BLaER1 (cell line): ENCODE data around the gene LEKR1.
A peak's percentile ranks its signal among the peaks of the same experiment; 100 is the strongest.

Experiments
- H3K27ac ChIP-seq: shearing (Covaris generic); formaldehyde crosslinking; 2 replicates; pipeline ENCODE4 v1.8.1; 2022
- H3K27me3 ChIP-seq: shearing (Covaris generic); formaldehyde crosslinking; 2 replicates; pipeline ENCODE4 v1.8.1; 2022
- H3K36me3 ChIP-seq: shearing (Covaris generic); formaldehyde crosslinking; 2 replicates; pipeline ENCODE4 v1.8.1; 2022
- H3K4me1 ChIP-seq: shearing (Covaris generic); formaldehyde crosslinking; 2 replicates; pipeline ENCODE4 v1.8.1; 2022
- H3K4me2 ChIP-seq: shearing (Covaris generic); formaldehyde crosslinking; 2 replicates; pipeline ENCODE4 v1.8.1; 2022
- H3K4me3 ChIP-seq: shearing (Covaris generic); formaldehyde crosslinking; 2 replicates; pipeline ENCODE4 v1.8.1; 2022
- H3K9ac ChIP-seq: shearing (Covaris generic); formaldehyde crosslinking; 2 replicates; pipeline ENCODE4 v1.8.1; 2022
- H3K9me3 ChIP-seq: shearing (Covaris generic); formaldehyde crosslinking; 2 replicates; pipeline ENCODE4 v1.8.1; 2022
- H4K20me1 ChIP-seq: shearing (Covaris generic); formaldehyde crosslinking; 2 replicates; pipeline ENCODE4 v1.8.1; 2022
- Cebpa-rat ChIP-seq: shearing (Covaris generic); IDR thresholded peaks from 2 replicates; pipeline ENCODE4 v1.8.1; 2022

Gene LEKR1

DNA sequence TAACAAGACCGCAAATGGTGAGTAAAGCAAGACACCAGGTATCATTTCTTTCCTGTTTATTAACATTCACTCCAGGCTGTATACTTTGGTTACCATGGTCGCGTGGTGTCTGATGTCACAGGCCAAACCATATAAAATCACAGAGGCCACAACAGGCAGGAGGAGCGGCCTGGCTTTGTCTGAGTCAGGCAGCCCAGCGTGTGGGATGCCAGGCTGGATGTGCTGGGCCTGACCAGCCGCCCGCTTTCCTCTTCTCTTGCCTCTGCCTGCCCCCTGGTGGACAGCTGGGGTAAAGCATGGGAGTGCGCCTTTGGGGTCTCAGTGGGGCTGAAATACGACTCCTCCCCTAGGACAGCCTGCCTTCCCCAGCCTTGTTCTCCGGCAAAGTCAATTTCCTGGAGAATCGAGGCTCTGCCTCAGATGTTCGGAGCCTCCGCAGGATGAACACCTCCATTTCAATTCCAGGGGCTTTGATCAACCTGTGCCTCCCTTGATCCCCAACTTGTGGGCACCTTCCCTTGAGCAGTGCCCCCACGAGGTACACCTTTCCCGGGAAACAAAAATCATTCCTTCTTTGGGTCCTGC, 255.6 kb downstream of the LEKR1 start:
- Histone ChIP-seq H3K9ac (no peak overlapping the region), H3K4me2 (peak overlapping the region; percentile 46), H4K20me1 (no peaks in the 10 kb centered on the region), H3K36me3 (no peaks in the 10 kb centered on the region), H3K4me3 (no peak overlapping the region), H3K27me3 (no peaks in the 10 kb centered on the region), H3K4me1 (peaks cover 15% of the 10 kb centered on the region), H3K9me3 (no peaks in the 10 kb centered on the region), H3K27ac (no peak overlapping the region)
- no peak for TF ChIP-seq Cebpa-rat

DNA sequence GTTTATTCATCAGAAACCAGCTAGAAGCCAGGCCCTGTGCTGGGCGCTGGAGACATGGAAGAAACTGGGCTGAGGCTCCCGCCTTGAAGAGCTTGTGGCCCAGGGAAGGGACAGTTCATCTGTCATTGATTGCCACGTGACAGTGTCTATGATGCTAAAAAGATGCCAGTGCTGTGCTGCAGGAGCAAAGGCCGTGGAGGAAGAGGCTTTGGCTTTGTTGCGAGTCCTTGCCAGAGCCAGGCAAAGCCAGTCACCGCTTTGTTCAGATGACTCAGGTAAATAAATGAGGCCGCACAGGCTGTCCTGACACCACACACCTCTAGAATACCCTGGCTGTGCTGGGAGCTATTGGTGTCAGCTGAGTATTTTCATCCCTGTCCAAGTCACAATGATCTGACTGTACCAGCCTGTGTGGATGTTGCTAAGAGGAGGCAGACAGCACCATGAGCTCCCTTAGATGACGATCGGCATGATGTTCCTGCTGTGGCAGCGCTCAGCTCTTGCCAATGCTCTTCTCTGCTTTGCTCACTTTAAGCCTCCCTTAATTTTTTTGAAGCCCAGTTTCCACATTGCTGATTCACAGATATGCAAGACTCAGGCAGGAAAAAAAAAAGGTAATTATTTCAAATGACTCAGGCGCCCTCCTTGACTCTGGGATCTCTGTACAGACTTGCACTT, 256.3 kb downstream of the LEKR1 start:
- H3K4me3 ChIP-seq: no peak overlapping the region
- peaks cover 18% of the 10 kb centered on the region for H3K4me1 ChIP-seq
- H3K4me2 ChIP-seq: peak overlapping the region; percentile 46

GRCh38 chr3:157083824-157084223, 257.7 kb downstream of the LEKR1 start:
- Histone ChIP-seq H3K9me3 (no peaks in the 10 kb centered on the region), H3K27ac (no peak overlapping the region), H3K4me2 (no peak overlapping the region), H3K9ac (no peak overlapping the region), H3K27me3 (no peaks in the 10 kb centered on the region), H3K4me3 (no peak overlapping the region), H3K4me1 (peaks cover 28% of the 10 kb centered on the region), H4K20me1 (no peaks in the 10 kb centered on the region), H3K36me3 (no peaks in the 10 kb centered on the region)
- TF ChIP-seq Cebpa-rat: no peak

More for the DNA sequence above, 256.3 kb downstream of the LEKR1 start:
- H3K9ac ChIP-seq: no peak overlapping the region
- H3K27me3 ChIP-seq: no peaks in the 10 kb centered on the region
- no peaks in the 10 kb centered on the region for H3K36me3 ChIP-seq
- no peaks in the 10 kb centered on the region for H4K20me1 ChIP-seq
- H3K9me3 ChIP-seq: no peaks in the 10 kb centered on the region
- no peak overlapping the region for H3K27ac ChIP-seq
- no peak for TF ChIP-seq Cebpa-rat

GRCh38 chr3:157086060-157086750, 260.1 kb downstream of the LEKR1 start:
- Histone ChIP-seq H3K4me3 (no peak overlapping the region), H3K36me3 (no peaks in the 10 kb centered on the region), H3K27me3 (no peaks in the 10 kb centered on the region), H4K20me1 (no peaks in the 10 kb centered on the region), H3K4me2 (no peak overlapping the region), H3K9me3 (no peaks in the 10 kb centered on the region), H3K4me1 (peaks cover 32% of the 10 kb centered on the region), H3K9ac (no peak overlapping the region), H3K27ac (no peak overlapping the region)
- no peak for TF ChIP-seq Cebpa-rat

DNA sequence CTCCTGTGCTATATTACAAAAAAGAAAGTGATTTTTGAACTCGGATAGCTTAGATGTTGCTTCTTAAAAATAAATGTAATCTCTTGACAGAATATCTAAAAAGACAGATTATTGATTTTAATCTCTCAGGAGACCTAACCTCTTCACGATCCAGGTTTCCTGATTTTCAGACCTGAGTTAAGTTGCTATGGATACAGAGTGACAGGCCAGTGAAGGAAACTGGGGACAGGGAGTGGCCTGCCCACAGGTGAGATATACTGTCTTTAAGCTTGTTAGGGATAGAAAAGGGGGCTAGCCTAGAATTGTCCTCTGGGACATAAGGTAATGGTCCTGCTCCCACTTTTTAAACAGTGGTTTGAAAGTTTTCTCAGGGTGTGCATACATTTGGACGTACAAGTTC, 260.6 kb downstream of the LEKR1 start:
- H4K20me1 ChIP-seq: no peaks in the 10 kb centered on the region
- H3K4me2 ChIP-seq: no peak overlapping the region
- no peaks in the 10 kb centered on the region for H3K27me3 ChIP-seq
- H3K27ac ChIP-seq: no peak overlapping the region
- no peaks in the 10 kb centered on the region for H3K36me3 ChIP-seq
- H3K4me1 ChIP-seq: peaks cover 27% of the 10 kb centered on the region
- H3K9ac ChIP-seq: no peak overlapping the region
- TF ChIP-seq Cebpa-rat: no peak
- H3K9me3 ChIP-seq: no peaks in the 10 kb centered on the region
- no peak overlapping the region for H3K4me3 ChIP-seq

- Histone ChIP-seq H3K36me3 (no peaks in the 10 kb centered on the region), H3K4me2 (peak overlapping the region; percentile 85; the same call in 1 of the 2 replicates), H3K9ac (peak overlapping the region; percentile 82; the same call in 1 of the 2 replicates), H3K27ac (no peak overlapping the region), H4K20me1 (no peaks in the 10 kb centered on the region), H3K4me1 (peaks cover 23% of the 10 kb centered on the region), H3K4me3 (no peak overlapping the region), H3K9me3 (no peaks in the 10 kb centered on the region), H3K27me3 (no peaks in the 10 kb centered on the region)
- no peak for TF ChIP-seq Cebpa-rat
Measured at GRCh38 chr3:157087373-157087772, 261.2 kb downstream of the LEKR1 start.

DNA sequence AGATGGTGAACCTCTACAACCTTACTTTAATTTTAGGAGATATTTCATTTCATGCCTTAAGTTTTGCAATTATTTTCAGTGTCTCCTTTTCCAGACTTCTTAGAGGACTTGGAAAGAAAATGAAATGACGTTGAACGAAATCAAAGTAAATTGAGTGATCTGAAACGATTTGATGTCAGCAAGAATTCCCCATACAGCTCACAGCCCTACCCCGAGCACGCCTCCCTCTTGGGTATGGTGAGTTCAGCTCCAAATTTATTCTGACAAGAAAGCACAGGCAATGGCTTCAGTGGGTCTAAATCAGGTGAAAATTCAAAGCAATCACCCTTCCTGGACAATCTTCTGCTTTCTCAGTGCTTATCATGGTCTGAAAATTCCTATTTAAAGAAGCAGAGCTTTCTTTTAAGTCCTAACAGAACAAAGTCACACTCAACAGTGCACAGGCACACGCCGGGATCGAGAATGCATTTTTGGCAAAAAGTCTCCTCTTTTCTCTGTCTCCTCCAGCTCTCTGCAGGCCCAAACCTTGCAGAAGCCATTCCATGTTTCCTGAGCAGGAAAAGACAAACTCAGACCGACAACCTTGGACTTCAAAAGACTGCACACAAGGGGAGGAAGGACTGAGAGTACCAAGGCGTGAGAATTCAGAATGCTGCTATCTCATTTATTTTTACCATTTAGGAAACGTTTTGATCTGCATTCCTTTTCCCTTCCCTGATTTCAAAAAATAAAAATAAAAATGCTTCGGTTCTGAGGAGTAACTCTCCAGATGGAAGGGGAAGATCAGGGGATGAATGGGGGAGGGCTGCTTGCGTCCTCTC, 261.8 kb downstream of the LEKR1 start:
- Histone ChIP-seq H3K4me2 (peak overlapping the region; percentile 85), H3K4me3 (peak overlapping the region; percentile 72), H4K20me1 (no peaks in the 10 kb centered on the region), H3K4me1 (peaks cover 23% of the 10 kb centered on the region), H3K27me3 (no peaks in the 10 kb centered on the region), H3K36me3 (no peaks in the 10 kb centered on the region), H3K9me3 (no peaks in the 10 kb centered on the region), H3K9ac (peak overlapping the region; percentile 82), H3K27ac (peak overlapping the region; percentile 85)
- no peak for TF ChIP-seq Cebpa-rat

GRCh38 chr3:157088601-157089454, 262.7 kb downstream of the LEKR1 start:
- TF ChIP-seq Cebpa-rat: no peak
- H4K20me1 ChIP-seq: no peaks in the 10 kb centered on the region
- peak overlapping the region; percentile 85 for H3K4me2 ChIP-seq
- H3K36me3 ChIP-seq: no peaks in the 10 kb centered on the region
- peaks cover 23% of the 10 kb centered on the region for H3K4me1 ChIP-seq
- H3K9ac ChIP-seq: peak overlapping the region; percentile 82
- H3K9me3 ChIP-seq: no peaks in the 10 kb centered on the region
- peak overlapping the region; percentile 72 for H3K4me3 ChIP-seq
- H3K27me3 ChIP-seq: no peaks in the 10 kb centered on the region
- H3K27ac ChIP-seq: peak overlapping the region; percentile 85
